ENCODE results near the gene CSRNP3. TPM values are rescaled to one million over a fixed set of nuclear protein-coding genes. Genes with fewer than 3 reads are reported as not detected.

CSRNP3 gene
- total and polyA plus RNA-seq, 12 donors, result 0.77 to 9.4 (median 4.7) TPM

DNA sequence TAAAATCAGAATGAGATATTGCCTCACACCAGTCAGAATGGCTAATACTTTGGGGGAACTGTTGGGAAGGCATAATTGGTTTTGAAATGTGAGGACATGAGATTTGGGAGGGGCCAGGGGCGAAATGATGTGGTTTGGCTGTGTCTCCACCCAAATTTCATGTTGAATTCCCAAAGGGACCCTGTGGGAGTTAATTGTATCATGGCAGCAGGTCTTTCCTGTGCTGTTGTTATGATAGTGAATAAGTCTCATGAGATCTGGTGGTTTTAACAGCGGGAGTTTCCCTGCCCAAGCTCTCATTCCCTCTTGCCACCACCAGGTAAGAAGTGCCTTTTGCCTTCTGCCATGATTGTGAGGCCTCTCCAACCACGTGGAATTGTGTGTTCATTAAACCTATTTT lies 59.6 kb downstream of the CSRNP3 start:
- Histone ChIP-seq H3K36me3 (no peaks in the 10 kb centered on the region), H3K4me3 (no peak overlapping the region), H3K9me3 (peaks cover 0 to 7% (median 0%) of the 10 kb centered on the region in 11 donors), H3K4me1 (no peaks in the 10 kb centered on the region), H3K27me3 (no peaks in the 10 kb centered on the region), H3K27ac (no peak overlapping the region)
- DNase-seq, result no peak
- 80 to 86% methylated on average over 3 of the region's 3 CpGs for WGBS, 2 donors
- intact Hi-C loops (cut with DNase I), result loop anchor here in 1 of 10 donors (1.0 kb wide), 1 partner anchor 28 kb away; no protein-coding TSS in a partner anchor
- no peak for ATAC-seq
- TF ChIP-seq, protein P1, sequence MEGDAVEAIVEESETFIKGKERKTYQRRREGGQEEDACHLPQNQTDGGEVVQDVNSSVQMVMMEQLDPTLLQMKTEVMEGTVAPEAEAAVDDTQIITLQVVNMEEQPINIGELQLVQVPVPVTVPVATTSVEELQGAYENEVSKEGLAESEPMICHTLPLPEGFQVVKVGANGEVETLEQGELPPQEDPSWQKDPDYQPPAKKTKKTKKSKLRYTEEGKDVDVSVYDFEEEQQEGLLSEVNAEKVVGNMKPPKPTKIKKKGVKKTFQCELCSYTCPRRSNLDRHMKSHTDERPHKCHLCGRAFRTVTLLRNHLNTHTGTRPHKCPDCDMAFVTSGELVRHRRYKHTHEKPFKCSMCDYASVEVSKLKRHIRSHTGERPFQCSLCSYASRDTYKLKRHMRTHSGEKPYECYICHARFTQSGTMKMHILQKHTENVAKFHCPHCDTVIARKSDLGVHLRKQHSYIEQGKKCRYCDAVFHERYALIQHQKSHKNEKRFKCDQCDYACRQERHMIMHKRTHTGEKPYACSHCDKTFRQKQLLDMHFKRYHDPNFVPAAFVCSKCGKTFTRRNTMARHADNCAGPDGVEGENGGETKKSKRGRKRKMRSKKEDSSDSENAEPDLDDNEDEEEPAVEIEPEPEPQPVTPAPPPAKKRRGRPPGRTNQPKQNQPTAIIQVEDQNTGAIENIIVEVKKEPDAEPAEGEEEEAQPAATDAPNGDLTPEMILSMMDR (IDR thresholded peaks at IDR 0.05), result no peak

DNA sequence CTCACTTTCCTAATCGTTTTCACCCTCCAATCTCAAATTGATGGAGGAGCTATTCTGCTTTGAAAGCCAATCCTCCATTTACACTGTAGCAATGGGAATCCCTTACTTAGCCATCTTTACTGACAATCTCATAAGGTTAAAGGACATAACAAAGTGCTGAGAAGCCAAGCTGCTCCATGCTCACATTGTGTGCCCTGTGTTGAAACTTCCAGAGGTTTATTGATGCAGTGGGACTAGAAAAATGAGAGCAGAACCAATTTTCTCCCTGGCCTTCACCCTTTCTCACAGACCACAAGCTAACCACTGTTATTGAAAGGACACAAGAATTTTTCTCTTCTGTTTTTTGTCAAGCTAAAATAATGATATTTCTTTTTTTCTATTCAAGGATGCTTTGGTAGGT lies 63.8 kb downstream of the CSRNP3 start:
- no peaks in the 10 kb centered on the region for H3K4me1 ChIP-seq
- TF ChIP-seq, protein P1 (IDR thresholded peaks at IDR 0.05), result no peak
- 83 to 92% methylated on average over 1 of the region's 1 CpG for WGBS, 2 donors
- no peak for DNase-seq
- no peak overlapping the region for H3K4me3 ChIP-seq
- peaks cover 0 to 4% (median 0%) of the 10 kb centered on the region in 11 donors for H3K9me3 ChIP-seq
- no peak for ATAC-seq
- intact Hi-C loops (cut with DNase I), result loop anchor here in 1 of 10 donors (1.0 kb wide), 1 partner anchor 8 kb away; no protein-coding TSS in a partner anchor
- H3K36me3 ChIP-seq, result no peaks in the 10 kb centered on the region
- no peak overlapping the region for H3K27ac ChIP-seq
- H3K27me3 ChIP-seq, result no peaks in the 10 kb centered on the region

DNA sequence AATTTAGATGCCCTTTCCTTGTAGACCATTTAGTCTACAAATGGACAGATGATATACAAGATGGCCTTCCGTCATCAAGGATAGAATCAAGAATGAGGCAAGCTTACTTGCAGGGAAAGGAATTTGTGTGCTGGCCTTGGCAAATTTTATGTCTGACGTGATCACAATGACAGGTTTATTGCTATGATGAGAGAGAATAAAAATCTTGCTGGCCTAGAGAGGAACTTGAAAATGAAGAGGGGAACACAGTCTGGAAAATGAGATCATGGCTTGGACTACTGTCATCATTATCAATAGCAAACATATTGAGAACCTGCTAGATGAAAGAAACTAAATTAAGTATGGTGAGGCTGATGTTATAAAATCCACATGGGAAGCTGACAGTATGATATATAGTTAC lies 66.0 kb downstream of the CSRNP3 start:
- ATAC-seq (no peak), DNase-seq (no peak)
- Histone ChIP-seq H3K27me3 (no peaks in the 10 kb centered on the region), H3K4me1 (no peaks in the 10 kb centered on the region), H3K27ac (no peak overlapping the region), H3K36me3 (no peaks in the 10 kb centered on the region), H3K4me3 (no peak overlapping the region), H3K9me3 (peaks cover 0 to 4% (median 0%) of the 10 kb centered on the region in 11 donors)
- WGBS, 2 donors, result 63 to 89% methylated on average over 2 of the region's 2 CpGs
- intact Hi-C loops (cut with DNase I), result no loop called here
- TF ChIP-seq, protein P1 (IDR thresholded peaks at IDR 0.05), result no peak

DNA sequence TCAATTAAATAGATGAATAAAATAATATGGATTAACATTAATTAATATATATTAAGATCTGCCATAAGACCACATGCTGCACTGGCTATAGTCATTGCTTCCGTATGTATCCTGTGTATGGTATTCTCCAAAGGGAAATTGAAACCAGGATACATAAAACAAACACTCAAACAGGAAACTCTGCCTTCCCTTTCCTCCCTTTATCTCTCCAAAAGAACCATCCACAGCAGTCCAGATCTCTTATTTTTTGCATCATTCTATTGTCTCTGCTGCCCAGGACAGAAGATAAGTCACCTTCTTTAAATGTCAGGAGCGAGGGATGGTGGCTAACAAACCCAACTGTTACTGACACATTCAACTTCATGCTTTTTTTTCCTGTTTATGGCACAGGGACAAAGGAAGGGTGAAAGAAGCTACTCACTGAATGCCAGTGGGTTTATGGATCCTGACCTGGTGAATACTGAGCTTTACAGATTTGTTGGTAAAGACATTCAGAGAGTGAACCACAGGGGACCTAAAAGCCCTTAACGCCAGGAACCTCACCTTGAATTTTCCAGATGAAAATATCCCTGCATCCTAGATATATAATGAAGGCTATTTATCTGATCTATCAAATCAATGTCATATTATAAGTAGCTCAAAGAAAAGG lies 67.5 kb downstream of the CSRNP3 start:
- H3K36me3 ChIP-seq, result no peaks in the 10 kb centered on the region
- H3K4me1 ChIP-seq, result no peaks in the 10 kb centered on the region
- TF ChIP-seq, protein P1 (IDR thresholded peaks at IDR 0.05), result no peak
- intact Hi-C loops (cut with DNase I), result no loop called here
- no peaks in the 10 kb centered on the region for H3K9me3 ChIP-seq
- no peak for DNase-seq
- no peak overlapping the region for H3K4me3 ChIP-seq
- no peak for ATAC-seq
- WGBS, 2 donors, result 49 to 54% methylated on average over 3 of the region's 3 CpGs
- H3K27ac ChIP-seq, result no peak overlapping the region
- no peaks in the 10 kb centered on the region for H3K27me3 ChIP-seq
